ENCODE data around the gene KRT4.

DNA sequence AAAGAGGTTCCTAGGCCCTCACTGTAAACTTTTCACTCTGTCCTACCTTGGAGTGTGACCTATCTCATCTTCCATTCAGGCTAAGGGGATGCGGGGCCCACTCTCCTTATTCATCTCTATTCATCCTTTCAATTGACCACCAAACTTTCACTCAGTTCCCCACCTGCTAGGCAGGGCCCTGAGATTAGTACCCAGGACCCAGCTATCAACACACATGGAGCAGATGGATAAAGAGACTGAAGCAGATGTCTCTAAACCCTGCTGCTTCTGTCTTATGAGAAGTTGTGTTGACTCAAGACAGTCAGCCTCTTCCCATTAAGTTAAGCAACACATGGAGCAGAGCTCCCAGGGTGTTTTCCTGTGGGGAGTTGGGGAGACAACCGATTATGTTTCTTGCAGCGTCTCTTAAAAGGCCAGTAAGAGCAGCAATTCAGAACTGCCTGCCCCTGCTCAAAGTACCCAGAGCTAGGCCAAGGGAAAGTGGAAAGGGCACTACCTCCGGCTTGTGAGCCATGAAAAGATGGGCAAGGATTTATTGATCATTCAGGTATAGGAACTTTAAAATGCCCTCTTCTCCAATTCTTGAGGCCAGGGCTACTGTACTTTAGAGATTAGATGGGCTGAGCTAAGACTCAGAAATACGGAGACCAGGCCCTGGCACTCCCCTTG, 47.4 kb downstream of the KRT4 start:
- TF ChIP-seq POLR2A (IDR thresholded peaks at IDR 0.05; ENCODE audit: low read depth, low read length) (no peak), POLR2AphosphoS5 (IDR thresholded peaks at IDR 0.05; ENCODE audit: low read depth, low read length) (no peak), TAF1 (IDR thresholded peaks at IDR 0.05; ENCODE audit: borderline replicate concordance, low read depth, low read length) (no peak)

All from GM12892 (cell line).